ENCODE measurements around the gene LINGO1. TPM values are rescaled to one million over a fixed set of nuclear protein-coding genes. Genes with fewer than 3 reads are reported as not detected.

The LINGO1 gene
- total RNA-seq, 1 donor from 2014 or later = not detected

- ChIA-PET POLR2A (no interaction called here), CTCF (no interaction called here)
- intact Hi-C loops (cut with micrococcal nuclease) = no loop called here
- no peak overlapping the region for H3K4me3 Mint-ChIP-seq
- peaks cover 9% of the 10 kb centered on the region for H3K27me3 Mint-ChIP-seq
- no peaks in the 10 kb centered on the region for H3K36me3 Mint-ChIP-seq (ENCODE audit: low read depth)
- H3K27ac Mint-ChIP-seq = no peak overlapping the region
- ATAC-seq (ENCODE audit: low read depth) (no peak), DNase-seq (no peak)
- no peak for TF ChIP-seq CTCF (IDR thresholded peaks at IDR 0.05)
- peaks cover 3% of the 10 kb centered on the region for H3K9me3 Mint-ChIP-seq
- H3K4me1 Mint-ChIP-seq = peaks cover 8% of the 10 kb centered on the region
Measured at GRCh38 chr15:77568973-77569728, 63.6 kb downstream of the LINGO1 start.

DNA sequence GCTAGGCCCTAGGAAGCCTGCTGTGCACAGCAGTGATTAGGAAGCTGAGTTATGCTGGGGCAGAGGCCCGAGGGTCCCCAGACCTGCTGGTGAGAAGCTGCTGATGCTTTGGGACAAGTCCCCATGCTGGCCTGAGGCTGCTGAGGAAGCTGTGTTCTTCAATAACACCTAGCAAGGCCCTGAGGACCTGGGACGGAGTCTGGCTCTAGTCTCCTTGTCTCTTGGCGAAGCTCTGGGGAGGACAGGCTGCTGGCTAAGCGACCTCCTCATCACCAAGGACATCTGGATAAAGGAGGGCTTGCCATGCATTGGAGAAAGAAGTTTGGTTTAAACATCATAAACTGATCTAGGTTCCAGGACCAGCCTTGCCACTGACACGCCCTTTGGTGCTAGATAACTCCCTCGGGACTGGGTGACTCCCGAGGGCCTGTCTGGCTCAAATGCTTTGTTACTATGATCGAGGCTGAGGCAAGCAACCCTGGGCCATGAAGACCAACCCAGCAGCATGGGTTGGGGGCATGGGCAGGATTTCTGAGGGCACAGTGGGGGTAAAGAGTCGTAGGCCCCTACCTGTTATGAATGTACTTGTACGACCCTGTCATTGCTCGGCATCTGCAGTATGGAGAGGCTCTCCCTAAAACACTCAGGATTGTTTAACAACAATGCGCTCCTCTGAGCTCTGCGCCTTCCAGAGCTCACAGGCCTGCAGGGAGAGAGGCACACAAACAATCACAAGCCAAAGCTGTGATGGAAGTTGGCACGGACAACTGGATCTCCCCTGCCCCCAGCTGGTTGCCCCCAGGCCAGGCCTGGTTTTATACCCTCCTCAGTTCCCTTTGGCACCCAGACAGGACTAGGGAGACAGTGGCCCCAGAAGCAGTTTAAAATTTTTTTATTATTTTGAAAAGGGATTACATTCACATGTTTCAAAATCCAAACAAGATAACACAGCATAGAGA, 64.4 kb downstream of the LINGO1 start:
- Mint-ChIP-seq H3K27ac (no peak overlapping the region), H3K36me3 (ENCODE audit: low read depth) (no peaks in the 10 kb centered on the region), H3K9me3 (peaks cover 3% of the 10 kb centered on the region), H3K4me1 (peaks cover 8% of the 10 kb centered on the region), H3K4me3 (no peak overlapping the region), H3K27me3 (peaks cover 9% of the 10 kb centered on the region)
- DNase-seq (no peak), ATAC-seq (ENCODE audit: low read depth) (no peak)
- intact Hi-C loops (cut with micrococcal nuclease) = no loop called here
- TF ChIP-seq CTCF (IDR thresholded peaks at IDR 0.05) = no peak
- CTCF ChIA-PET = interaction anchor here (1.2 kb wide), 1 partner anchor 25 kb away, joined by 3 read pairs; no protein-coding TSS in a partner anchor
- POLR2A ChIA-PET = no interaction called here

DNA sequence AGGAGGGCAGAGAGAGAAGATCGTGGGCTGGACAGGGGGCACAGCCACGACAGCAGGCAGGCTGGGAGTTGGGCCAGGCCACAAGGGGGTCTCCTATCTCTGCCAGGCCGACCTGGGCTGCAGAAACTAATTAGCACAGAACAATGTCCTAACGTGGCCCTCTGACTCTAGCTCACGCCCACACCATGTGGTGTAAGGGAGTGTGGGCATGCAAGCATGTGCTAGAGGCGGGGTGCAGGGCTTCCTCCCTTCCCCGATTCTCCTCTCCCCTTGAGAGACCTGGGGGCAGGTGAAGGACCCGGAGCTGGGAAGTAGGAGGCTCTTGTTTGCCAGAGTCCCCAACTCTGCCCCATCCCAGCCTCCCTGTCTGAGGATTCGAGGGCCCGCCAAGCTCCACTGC, 65.5 kb downstream of the LINGO1 start:
- TF ChIP-seq CTCF (IDR thresholded peaks at IDR 0.05) = no peak
- no peak for ATAC-seq (ENCODE audit: low read depth)
- Mint-ChIP-seq H3K9me3 (peaks cover 3% of the 10 kb centered on the region), H3K36me3 (ENCODE audit: low read depth) (no peaks in the 10 kb centered on the region), H3K4me3 (no peak overlapping the region), H3K4me1 (peaks cover 8% of the 10 kb centered on the region), H3K27ac (no peak overlapping the region), H3K27me3 (peaks cover 9% of the 10 kb centered on the region)
- CTCF ChIA-PET = interaction anchor here (1.2 kb wide), 1 partner anchor 24 kb away, joined by 3 read pairs; no protein-coding TSS in a partner anchor
- intact Hi-C loops (cut with micrococcal nuclease) = no loop called here
- POLR2A ChIA-PET = no interaction called here
- DNase-seq = no peak

- Mint-ChIP-seq H3K27me3 (peaks cover 9% of the 10 kb centered on the region), H3K27ac (no peak overlapping the region), H3K4me1 (peaks cover 8% of the 10 kb centered on the region), H3K4me3 (no peak overlapping the region), H3K9me3 (peaks cover 3% of the 10 kb centered on the region), H3K36me3 (ENCODE audit: low read depth) (no peaks in the 10 kb centered on the region)
- ATAC-seq (ENCODE audit: low read depth) (no peak), DNase-seq (no peak)
- CTCF ChIA-PET = interaction anchor here (1.5 kb wide), 1 partner anchor 23 kb away, joined by 4 read pairs; no protein-coding TSS in a partner anchor
- intact Hi-C loops (cut with micrococcal nuclease) = no loop called here
- TF ChIP-seq CTCF (IDR thresholded peaks at IDR 0.05) = no peak
- POLR2A ChIA-PET = no interaction called here
Measured at GRCh38 chr15:77566092-77566491, 66.6 kb downstream of the LINGO1 start.
